ENCODE data around the gene MRPL2.

Gene MRPL2

DNA sequence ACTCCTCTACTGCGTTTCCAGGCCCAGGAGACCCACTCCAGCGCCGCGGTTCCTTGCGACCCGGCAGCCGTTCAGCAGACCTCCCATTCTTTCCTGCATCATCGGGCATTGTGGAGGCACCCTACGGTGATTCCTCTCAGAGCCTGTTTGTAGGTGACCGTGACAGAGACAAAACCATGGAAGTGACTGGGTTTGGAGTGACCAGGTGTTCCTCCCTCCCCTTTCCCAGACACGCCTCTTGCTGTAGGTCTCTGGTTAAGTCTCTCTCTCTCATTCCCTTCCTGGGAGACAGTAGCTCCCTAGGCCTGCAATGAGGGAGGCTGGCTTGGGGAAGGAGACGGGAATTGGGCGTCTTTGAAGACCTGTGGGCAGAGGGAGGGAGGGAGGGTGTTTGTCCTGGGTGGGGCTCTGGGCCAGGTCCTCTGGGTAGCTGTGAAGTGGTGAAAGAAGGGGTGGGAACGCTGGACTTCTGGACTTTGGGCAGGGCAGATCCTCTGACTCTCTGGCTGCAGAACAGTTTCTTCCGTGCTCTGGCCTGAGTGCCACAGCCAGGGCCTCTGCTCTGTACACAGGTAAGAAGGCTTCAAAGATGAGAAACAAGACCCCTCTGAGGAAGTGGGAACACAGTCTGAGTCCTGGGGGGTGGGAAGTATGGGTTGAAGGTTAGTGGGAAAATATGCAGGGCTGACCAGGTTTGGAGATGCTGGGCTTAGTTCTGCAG, 960 bp upstream of the MRPL2 start:
- peaks cover 15% of the 10 kb centered on the region for H3K36me3 ChIP-seq
- H3K4me1 ChIP-seq (ENCODE audit: control insufficient read depth in 1 of 2, insufficient read depth in 1 of 2, low read depth in 1 of 2, low read length in 1 of 2), result peaks cover 17 to 19% of the 10 kb centered on the region in 2 experiments
- H3K27ac ChIP-seq, result peak overlapping the region; percentile 90
- H3K9me3 ChIP-seq, result no peaks in the 10 kb centered on the region
- TF ChIP-seq, protein P1, sequence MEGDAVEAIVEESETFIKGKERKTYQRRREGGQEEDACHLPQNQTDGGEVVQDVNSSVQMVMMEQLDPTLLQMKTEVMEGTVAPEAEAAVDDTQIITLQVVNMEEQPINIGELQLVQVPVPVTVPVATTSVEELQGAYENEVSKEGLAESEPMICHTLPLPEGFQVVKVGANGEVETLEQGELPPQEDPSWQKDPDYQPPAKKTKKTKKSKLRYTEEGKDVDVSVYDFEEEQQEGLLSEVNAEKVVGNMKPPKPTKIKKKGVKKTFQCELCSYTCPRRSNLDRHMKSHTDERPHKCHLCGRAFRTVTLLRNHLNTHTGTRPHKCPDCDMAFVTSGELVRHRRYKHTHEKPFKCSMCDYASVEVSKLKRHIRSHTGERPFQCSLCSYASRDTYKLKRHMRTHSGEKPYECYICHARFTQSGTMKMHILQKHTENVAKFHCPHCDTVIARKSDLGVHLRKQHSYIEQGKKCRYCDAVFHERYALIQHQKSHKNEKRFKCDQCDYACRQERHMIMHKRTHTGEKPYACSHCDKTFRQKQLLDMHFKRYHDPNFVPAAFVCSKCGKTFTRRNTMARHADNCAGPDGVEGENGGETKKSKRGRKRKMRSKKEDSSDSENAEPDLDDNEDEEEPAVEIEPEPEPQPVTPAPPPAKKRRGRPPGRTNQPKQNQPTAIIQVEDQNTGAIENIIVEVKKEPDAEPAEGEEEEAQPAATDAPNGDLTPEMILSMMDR (IDR thresholded peaks at IDR 0.05), result no peak
- H3K27me3 ChIP-seq, result no peaks in the 10 kb centered on the region
- H3K4me3 ChIP-seq (ENCODE audit: low read depth in 1 of 2, low read length in 1 of 2), result peak overlapping the region; percentile 90 to 95

DNA sequence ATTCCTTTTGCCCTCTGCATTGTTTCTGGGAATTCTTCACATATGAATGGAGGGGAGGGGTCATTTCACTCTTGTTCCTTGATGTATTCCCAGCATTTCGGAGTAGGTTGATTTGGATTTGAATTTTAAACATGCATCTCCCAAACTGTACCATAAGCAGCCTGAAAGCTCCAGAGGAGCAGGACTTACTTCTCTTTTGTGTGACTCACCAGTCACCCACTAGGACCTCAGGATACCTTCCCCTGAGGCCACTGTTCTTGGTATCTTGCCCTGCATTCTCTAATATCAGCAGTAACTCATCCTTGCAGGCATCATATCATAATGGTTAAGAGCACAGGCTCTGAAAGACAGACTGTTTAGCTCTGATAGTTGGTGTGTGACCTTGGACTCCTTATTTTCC, 703 bp downstream of the MRPL2 start:
- H3K27ac ChIP-seq, result peak overlapping the region; percentile 90
- no peaks in the 10 kb centered on the region for H3K9me3 ChIP-seq
- H3K36me3 ChIP-seq, result peaks cover 8% of the 10 kb centered on the region
- peaks cover 21 to 24% of the 10 kb centered on the region in 2 experiments for H3K4me1 ChIP-seq (ENCODE audit: control insufficient read depth in 1 of 2, insufficient read depth in 1 of 2, low read depth in 1 of 2, low read length in 1 of 2)
- H3K27me3 ChIP-seq, result no peaks in the 10 kb centered on the region
- TF ChIP-seq, protein P1 (IDR thresholded peaks at IDR 0.05), result no peak
- peak overlapping the region; percentile 90 to 95 for H3K4me3 ChIP-seq (ENCODE audit: low read depth in 1 of 2, low read length in 1 of 2)

GRCh38 chr6:43055966-43056365, 3.3 kb downstream of the MRPL2 start:
- Histone ChIP-seq H3K4me1 (ENCODE audit: control insufficient read depth in 1 of 2, insufficient read depth in 1 of 2, low read depth in 1 of 2, low read length in 1 of 2) (peaks cover 31 to 32% of the 10 kb centered on the region in 2 experiments), H3K9me3 (no peaks in the 10 kb centered on the region), H3K27ac (no peak overlapping the region), H3K27me3 (no peaks in the 10 kb centered on the region), H3K36me3 (no peaks in the 10 kb centered on the region), H3K4me3 (ENCODE audit: low read depth in 1 of 2, low read length in 1 of 2) (no peak overlapping the region)
- TF ChIP-seq, protein P1 (IDR thresholded peaks at IDR 0.05), result no peak

DNA sequence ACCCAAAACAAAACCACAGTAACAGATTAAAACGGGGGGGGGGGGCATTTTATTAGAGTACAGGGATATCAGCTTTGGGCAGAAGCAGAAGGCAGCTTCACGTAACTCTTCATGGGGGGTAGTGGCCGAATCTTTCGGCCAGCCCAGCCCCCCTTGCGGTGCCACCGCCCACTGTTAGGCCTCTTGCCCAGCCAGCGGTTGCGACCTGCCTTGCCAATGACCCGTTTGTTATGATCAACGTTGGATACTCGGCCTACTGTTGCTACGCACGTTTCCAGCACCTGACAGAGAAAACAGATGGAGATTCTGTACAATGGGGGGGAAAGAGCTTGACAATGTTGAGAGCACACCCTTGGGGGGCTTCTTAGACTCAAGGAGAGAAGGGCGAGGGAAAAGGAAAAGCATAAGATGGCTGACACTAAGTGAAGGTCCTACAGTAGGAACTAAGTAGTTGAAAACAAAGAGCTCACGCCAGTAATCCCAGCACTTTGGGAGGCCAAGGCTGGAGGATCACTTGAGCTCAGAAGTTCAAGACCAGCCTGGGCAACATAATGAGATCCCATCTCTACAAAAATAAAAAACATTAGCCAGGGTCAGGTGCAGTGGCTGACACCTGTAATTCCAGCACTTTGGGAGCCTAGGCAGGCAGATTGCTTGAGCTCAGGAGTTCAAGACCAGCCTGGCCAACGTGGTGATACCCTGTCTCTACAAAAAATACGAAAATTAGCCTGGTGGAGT, 4.9 kb downstream of the MRPL2 start:
- TF ChIP-seq, protein P1 (IDR thresholded peaks at IDR 0.05), result no peak
- Histone ChIP-seq H3K36me3 (peaks cover 9% of the 10 kb centered on the region), H3K27me3 (no peaks in the 10 kb centered on the region), H3K9me3 (no peaks in the 10 kb centered on the region), H3K27ac (peak overlapping the region; percentile 88), H3K4me1 (ENCODE audit: control insufficient read depth in 1 of 2, insufficient read depth in 1 of 2, low read depth in 1 of 2, low read length in 1 of 2) (peaks cover 22 to 24% of the 10 kb centered on the region in 2 experiments), H3K4me3 (ENCODE audit: low read depth in 1 of 2, low read length in 1 of 2) (peak overlapping the region; percentile 74 to 84)

- TF ChIP-seq, protein P1 (IDR thresholded peaks at IDR 0.05), result no peak
- Histone ChIP-seq H3K27ac (peak within 1 kb of the TSS; percentile 88), H3K4me1 (ENCODE audit: control insufficient read depth in 1 of 2, insufficient read depth in 1 of 2, low read depth in 1 of 2, low read length in 1 of 2) (peaks cover 18 to 23% of the 10 kb centered on the region in 2 experiments), H3K27me3 (no peaks in the 10 kb centered on the region), H3K9me3 (no peaks in the 10 kb centered on the region), H3K36me3 (peaks cover 16% of the 10 kb centered on the region), H3K4me3 (ENCODE audit: low read depth in 1 of 2, low read length in 1 of 2) (peak within 1 kb of the TSS; percentile 74 to 84)
Measured at GRCh38 chr6:43053545-43054205, 5.6 kb downstream of the MRPL2 start, which contains the start of gene CUL7. Gene CUL7 (minus strand): TSS chr6:43053851. CDS start chr6:43052788, 1,063 bp downstream.
